HG02623 (cell line): ENCODE measurements around the gene CNOT6.
"Not testable (repeated sequence)": the region's sequence is repeated elsewhere in the genome, so short reads cannot be mapped to it uniquely, and the experiment has no call there.

ENCODE experiments used
- ATAC-seq: cut with Tn5 transposase; IDR thresholded peaks from one replicate; pipeline ENCODE4 v1.9.1; 2021; ENCODE audit warnings: moderate library complexity; ENCODE audit not compliant: unreplicated experiment

The CNOT6 gene

GRCh38 chr5:180494060-180494509, at the start of gene CNOT6:
CNOT6 (plus strand) TSS chr5:180494379; CDS start chr5:180529277, 34,898 bp downstream.
- ATAC-seq: peak; percentile 86

DNA sequence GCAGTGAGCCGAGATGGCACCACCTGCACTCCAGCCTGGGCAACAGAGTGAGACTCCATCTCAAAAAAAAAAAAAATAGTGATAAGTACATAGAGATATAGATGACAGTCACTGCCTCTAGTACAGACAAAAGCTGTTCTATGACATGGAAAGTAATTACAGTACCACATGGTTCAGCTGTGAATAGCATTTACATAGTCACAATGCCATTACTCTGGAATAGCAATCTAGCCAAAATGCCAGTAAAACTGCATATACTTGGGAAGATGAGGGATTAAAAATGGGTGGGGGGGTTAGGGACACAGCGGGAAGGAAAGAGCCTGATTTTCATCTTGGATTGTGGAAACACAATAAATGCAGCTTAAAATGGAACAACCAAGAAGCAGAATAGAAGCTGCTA, 39.4 kb upstream of the CNOT6 start:
- ATAC-seq: no peak

GRCh38 chr5:180455872-180456271, 38.3 kb upstream of the CNOT6 start:
- no peak for ATAC-seq

GRCh38 chr5:180456792-180457191, 37.4 kb upstream of the CNOT6 start:
- ATAC-seq: no peak

GRCh38 chr5:180458852-180459673, 35.1 kb upstream of the CNOT6 start:
- ATAC-seq: not testable (repeated sequence)

GRCh38 chr5:180459674-180460142, 34.5 kb upstream of the CNOT6 start:
- not testable (repeated sequence) for ATAC-seq

DNA sequence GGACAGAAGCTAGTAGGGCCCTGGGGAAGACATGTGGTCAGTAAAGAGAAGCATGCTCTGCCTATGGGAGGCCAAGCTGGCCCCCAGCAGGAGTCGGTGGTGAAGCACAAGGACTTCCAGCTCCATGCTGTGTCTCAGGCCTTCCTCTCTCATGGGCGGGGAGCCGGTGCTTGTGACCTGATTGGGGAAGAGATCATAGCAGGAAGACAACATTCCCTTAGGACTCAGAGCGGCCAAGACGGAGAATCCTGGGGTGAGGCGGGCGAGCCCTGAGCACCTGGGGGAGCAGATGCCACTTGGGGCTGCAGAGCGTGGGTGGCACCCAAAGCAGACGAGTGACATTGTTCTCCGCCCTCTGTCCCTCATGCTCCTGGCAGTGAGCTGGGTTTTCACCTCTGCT, 33.3 kb upstream of the CNOT6 start:
- ATAC-seq: no peak

- no peak for ATAC-seq
These were observed 32.9 kb upstream of the CNOT6 start for GRCh38 chr5:180461303-180461702.

GRCh38 chr5:180463216-180463900, 30.8 kb upstream of the CNOT6 start:
- ATAC-seq: no peak

DNA sequence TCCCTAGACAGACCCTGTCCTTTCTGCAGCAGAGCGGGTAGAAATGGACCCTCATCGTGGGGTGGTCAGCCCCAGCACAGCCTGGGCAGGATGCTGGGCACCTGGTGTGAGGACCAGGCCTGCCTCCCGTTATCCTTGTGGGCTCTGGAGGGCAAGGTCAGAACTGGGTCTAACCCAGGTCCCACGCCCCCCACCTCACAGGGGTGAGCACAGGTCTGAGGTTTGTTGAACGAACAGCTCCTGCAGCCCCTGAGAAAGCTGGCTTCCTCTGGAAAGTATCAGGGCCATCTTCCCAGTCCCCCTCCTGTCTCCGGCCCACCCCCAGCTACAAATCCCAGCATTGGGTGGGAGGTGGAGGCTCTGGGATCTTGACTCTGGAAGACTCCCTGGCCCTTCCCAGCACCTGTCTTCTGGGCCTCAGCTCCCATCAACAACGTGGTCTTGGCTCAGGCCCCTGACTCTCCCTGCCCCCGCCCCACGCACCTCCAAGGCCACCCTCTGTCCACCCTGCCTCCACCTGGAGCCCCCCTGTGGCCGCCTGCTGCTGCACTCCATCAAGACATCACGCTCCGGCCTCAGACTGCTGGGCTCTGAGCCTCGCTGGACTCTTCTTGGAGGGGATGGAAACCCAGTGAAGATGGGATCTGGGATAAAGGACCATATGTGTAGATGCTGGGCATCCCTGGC, 30.1 kb upstream of the CNOT6 start:
- no peak for ATAC-seq

DNA sequence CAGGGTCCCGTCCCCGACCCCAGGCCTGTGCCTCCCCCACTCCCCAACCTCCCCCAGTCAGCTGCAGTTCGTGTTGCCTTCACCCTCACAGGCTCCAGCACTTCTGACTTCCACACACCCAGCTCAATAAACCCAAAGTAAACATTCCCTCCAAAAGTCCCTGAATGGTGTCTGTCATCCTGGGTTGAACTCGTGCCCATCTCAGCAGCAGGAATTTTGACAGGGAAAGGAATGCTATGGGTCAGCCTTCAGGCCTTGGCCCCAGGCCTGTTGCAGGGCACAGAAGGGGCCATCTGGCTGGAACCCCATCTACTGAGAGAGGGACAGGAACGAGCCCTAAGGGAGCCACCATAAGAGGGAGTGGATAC, 29.6 kb upstream of the CNOT6 start:
- ATAC-seq: no peak

DNA sequence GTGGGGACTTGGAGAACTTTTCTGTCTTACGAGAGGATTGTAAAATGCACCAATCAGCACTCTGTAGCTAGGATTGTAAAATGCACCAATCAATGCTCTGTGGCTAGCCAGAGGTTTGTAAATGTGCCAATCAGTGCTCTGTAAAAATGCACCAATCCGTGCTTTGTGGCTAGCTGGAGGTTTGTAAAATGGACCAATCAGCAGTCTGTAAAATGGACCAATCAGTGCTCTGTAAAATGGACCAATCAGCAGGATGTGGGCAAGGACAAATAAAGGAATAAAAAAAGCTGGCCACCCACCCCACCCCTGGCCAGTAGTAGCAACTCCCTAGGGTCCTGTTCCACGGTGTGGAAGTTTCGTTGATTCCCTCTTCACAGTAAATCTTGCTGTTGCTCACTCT, 29.1 kb upstream of the CNOT6 start:
- not testable (repeated sequence) for ATAC-seq

GRCh38 chr5:180466316-180466715, 27.9 kb upstream of the CNOT6 start:
- no peak for ATAC-seq

GRCh38 chr5:180467028-180467975, 26.9 kb upstream of the CNOT6 start:
- ATAC-seq: no peak

DNA sequence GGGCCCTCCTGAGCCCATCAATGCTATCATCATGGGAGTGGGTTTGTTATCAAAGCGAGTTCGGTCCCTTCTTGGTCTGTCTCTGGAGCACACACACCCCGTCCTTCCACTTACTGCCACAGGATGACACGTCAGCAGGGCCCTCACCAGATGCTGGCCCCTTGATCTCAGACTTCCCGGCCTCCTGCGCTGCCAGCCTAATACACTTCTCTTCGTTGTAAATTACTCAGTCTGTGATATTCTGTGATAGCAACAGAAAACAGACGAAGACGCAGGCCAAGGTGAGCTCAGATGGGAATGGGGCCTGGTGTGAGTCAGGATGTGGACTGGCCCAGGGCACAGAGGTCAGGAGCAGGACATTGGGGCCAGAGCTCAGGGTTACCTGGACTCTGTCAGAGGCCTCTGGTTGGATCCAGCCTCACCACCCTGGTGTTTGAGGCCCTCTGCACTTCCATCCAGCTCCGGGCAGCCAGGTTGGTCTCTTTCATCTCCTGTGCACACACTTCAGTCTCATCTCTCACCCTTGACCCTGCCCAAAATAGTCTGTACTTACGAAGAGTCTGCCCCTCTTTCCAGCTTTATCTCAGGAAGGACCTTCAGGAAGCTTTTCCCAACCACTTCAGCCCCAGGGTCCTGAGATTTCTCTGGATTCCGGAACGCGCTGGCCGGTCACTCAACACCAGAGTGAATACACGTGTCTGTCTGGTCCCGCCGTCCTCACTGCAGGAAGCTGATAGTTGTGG, 26.0 kb upstream of the CNOT6 start:
- no peak for ATAC-seq

GRCh38 chr5:180468732-180469585, 25.2 kb upstream of the CNOT6 start:
- no peak for ATAC-seq

DNA sequence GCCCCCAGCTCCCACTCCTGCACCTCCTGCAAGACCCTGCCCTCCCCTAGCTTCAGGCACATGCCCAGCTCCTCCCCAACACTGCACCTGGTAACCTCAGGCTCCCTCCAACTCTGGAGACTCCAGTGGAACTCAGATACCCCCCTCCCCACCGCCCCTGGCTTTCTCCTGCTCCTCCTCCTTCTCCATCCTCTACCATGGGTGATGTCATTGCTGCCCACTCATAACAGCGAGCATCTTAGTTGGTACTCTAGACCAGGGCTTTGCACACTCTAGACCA, 24.7 kb upstream of the CNOT6 start:
- no peak for ATAC-seq

DNA sequence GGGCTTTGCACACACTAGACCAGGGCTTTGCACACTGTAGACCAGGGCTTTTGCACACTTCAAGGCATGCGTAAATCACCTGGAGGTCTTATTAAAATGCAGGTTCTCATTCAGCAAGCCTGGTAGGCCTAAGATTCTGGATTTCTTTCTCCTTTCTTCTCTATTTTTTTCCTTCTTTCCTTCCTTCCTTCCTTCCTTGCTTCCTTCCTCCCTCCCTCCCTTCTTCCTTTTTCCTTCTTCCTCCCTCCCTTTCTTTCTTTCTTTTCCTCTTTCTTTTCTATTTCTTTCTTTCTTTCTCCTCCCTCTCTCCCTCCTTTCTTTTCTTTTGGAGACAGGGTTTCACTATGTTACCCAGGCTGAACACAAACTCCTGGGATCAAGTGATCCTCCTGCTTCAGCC, 24.3 kb upstream of the CNOT6 start:
- no peak for ATAC-seq

DNA sequence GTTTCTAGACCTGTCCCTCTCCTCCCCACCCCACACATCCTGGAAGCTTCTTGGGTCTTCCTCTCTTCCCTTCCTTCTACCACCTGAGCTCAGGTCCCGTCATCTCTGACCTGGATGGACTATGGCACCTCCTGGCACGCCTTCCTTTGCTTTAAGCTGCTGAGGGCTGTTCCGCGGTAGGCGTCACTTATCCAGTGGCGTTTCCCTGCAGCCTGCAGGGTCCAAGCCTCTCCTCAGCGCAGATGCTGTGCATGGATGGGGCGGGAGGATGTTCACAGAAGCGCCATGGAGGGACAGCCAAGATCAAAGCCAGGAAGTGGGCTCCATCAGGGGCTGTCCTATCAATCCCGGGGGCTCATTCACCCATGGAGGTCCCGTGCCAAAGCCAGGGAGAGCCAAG, 23.8 kb upstream of the CNOT6 start:
- no peak for ATAC-seq
